DOHH2 (cell line): ENCODE data around the gene LCOR.

Source experiments
- CTCF ChIP-seq: fragments of 200-600 bp; sonication (generic); IDR thresholded peaks from one replicate; pipeline ENCODE4 v1.5.1; 2014; ENCODE audit warnings: antibody characterized with exemption, mild to moderate bottlenecking, low read depth, low read length; ENCODE audit not compliant: poor library complexity, severe bottlenecking
- EZH2phosphoT487 ChIP-seq: fragments of 200-600 bp; sonication (generic); IDR thresholded peaks from 2 replicates; pipeline ENCODE4 v1.6.1; 2017; ENCODE audit warnings: borderline replicate concordance, mild to moderate bottlenecking, antibody characterized with exemption, low read length, moderate library complexity, mixed read lengths

- TF ChIP-seq CTCF, result no peak
- no peak for TF ChIP-seq EZH2phosphoT487
Measured at GRCh38 chr10:96814264-96814663, 17.8 kb upstream of the LCOR start.
